Endothelial cell (in vitro differentiated cells): ENCODE measurements around the gene DNAJC5. TPM values are rescaled to one million over a fixed set of nuclear protein-coding genes. Genes with fewer than 3 reads are reported as not detected.
"Not testable (repeated sequence)": the region's sequence is repeated elsewhere in the genome, so short reads cannot be mapped to it uniquely, and the experiment has no call there.

ENCODE experiments used
- DNase-seq: peaks from one replicate; pipeline ENCODE4 v3.0.0; 2021; ENCODE audit warnings: low spot score
- H3K27ac Mint-ChIP-seq: one replicate; pipeline ENCODE4 v1.8.0; 2021; ENCODE audit warnings: mixed read lengths, inconsistent platforms; ENCODE audit not compliant: unreplicated experiment
- H3K27me3 Mint-ChIP-seq: one replicate; pipeline ENCODE4 v1.8.0; 2021; ENCODE audit warnings: mild to moderate bottlenecking, moderate library complexity, mixed read lengths, inconsistent platforms; ENCODE audit not compliant: unreplicated experiment
- H3K36me3 Mint-ChIP-seq: one replicate; pipeline ENCODE4 v1.8.0; 2021; ENCODE audit warnings: mild to moderate bottlenecking, low read depth, mixed read lengths, inconsistent platforms; ENCODE audit not compliant: unreplicated experiment
- H3K4me1 Mint-ChIP-seq: one replicate; pipeline ENCODE4 v1.8.0; 2021; ENCODE audit warnings: mild to moderate bottlenecking, mixed read lengths, inconsistent platforms; ENCODE audit not compliant: unreplicated experiment
- H3K4me3 Mint-ChIP-seq: one replicate; pipeline ENCODE4 v1.8.0; 2021; ENCODE audit warnings: mild to moderate bottlenecking, mixed read lengths, inconsistent platforms; ENCODE audit not compliant: unreplicated experiment
- H3K9me3 Mint-ChIP-seq: one replicate; pipeline ENCODE4 v1.8.0; 2021; ENCODE audit warnings: mixed read lengths, inconsistent platforms; ENCODE audit not compliant: unreplicated experiment
- total RNA-seq: library from RNA; stranded (reverse); fragmentation: NEBNext Ultra II Directional; extraction: Animal tissue kit (Norgen Biotek cat#: 25700); gene quantifications from one replicate; pipeline ENCODE4 v1.2.1, GENCODE V29; 2021; ENCODE audit not compliant: unreplicated experiment
- TF ChIP-seq, protein P1 (sequence below): fragments of 200-600 bp; sonication (generic); IDR thresholded peaks from one replicate; pipeline ENCODE4 v1.5.0; 2021; ENCODE audit warnings: antibody characterized with exemption; ENCODE audit not compliant: unreplicated experiment

Gene DNAJC5
- total RNA-seq, 1 donor from 2014 or later: 54.4 TPM

DNA sequence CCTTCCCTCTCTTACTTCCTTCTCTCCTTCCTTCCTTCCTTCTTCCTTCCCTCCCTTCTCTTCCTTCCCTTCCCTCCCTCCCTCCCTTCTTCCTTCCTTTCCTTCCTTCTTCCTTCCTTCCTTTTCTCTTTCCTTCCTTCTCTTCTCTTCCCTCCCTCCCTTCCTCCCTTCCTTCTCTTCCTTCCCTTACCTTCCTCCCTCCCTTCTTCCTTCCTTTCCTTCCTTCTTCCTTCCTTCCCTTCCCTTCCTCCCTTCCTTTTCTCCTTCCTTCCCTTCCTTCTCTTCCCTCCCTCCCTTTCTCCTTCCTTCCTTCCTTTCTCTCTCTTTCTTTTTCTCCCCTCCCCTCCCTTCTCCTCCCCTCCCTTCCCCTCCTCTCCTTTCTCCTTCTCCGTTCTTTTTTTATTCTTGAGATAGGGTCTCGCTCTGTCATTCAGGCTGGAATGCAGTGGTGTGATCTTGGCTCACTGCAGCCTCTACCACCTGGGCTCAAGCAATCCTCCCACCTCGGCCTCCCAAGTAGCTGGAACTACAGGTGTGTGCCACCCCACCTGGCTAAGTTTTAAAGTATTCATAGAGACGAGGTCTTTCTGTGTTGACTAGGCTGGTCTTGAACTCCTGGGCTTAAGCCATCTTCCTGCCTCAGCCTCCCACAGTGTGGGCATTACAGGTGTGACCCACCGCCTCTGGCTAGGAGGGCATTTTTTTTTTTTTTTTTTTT is 75.9 kb downstream of the DNAJC5 start:
- H3K36me3 Mint-ChIP-seq: peaks cover 15% of the 10 kb centered on the region
- no peak for DNase-seq
- no peaks in the 10 kb centered on the region for H3K9me3 Mint-ChIP-seq
- peaks cover 3% of the 10 kb centered on the region for H3K27me3 Mint-ChIP-seq
- H3K4me1 Mint-ChIP-seq: peaks cover 17% of the 10 kb centered on the region
- TF ChIP-seq, protein P1, sequence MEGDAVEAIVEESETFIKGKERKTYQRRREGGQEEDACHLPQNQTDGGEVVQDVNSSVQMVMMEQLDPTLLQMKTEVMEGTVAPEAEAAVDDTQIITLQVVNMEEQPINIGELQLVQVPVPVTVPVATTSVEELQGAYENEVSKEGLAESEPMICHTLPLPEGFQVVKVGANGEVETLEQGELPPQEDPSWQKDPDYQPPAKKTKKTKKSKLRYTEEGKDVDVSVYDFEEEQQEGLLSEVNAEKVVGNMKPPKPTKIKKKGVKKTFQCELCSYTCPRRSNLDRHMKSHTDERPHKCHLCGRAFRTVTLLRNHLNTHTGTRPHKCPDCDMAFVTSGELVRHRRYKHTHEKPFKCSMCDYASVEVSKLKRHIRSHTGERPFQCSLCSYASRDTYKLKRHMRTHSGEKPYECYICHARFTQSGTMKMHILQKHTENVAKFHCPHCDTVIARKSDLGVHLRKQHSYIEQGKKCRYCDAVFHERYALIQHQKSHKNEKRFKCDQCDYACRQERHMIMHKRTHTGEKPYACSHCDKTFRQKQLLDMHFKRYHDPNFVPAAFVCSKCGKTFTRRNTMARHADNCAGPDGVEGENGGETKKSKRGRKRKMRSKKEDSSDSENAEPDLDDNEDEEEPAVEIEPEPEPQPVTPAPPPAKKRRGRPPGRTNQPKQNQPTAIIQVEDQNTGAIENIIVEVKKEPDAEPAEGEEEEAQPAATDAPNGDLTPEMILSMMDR: no peak
- H3K4me3 Mint-ChIP-seq: peak overlapping the region; percentile 67
- no peak overlapping the region for H3K27ac Mint-ChIP-seq

DNA sequence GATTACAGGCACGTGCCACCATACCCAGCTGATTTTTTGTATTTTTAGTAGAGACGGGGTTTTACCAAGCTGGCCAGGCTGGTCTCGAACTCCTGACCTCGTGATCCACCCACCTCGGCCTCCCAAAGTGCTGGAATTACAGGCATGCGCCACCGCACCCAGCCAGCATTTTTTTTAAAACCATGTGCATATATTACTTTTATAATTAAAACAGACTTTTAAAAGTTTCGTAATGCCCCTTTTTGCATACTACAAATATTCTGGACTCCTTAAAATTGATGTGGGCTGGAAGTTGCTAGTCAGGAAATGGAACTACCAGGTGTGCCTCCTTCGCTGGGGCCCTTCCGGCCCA is 77.0 kb downstream of the DNAJC5 start:
- peaks cover 10% of the 10 kb centered on the region for H3K36me3 Mint-ChIP-seq
- H3K4me3 Mint-ChIP-seq: not testable (repeated sequence)

DNA sequence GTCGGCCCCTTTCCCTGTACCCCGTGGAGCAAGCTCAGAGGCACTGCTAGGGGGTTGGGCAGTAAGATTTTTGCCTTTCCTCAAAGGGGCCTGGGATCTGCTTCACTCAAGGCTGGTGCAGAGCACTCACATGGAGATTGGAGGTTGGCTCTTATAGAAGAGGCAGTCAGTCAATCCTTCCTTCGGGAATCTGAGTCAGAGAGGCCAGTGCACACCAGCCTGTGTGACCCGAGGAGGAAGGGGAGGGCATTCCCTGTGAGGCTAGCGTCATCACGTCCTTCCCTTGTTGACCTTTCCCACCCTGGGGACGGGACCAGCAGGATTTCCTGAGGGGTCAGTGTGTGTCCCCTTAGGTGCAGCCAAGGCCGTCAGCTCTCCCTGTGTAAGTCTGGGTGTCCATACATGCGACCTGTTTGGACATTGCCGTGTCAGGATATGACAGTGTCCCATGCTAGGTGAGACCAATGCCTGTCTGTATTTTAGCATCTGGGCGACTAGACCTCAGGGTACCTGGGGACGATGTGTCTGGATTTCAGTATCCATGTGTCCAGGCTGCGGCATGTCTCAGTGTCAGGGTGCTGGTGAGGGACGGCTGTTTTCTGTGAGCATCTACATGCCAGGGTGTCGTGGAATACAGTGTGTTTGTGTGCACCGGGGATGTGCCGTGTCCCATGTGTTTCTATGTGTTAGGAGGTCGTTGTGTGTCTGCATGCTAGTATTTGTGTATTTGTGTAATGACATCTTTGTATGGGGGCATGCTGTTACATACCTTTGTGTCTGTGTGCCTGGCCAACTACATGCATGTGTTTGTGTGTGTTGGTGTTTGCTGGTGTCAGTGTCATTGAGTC is 77.6 kb downstream of the DNAJC5 start:
- Mint-ChIP-seq H3K27ac (peak overlapping the region; percentile 38), H3K9me3 (no peaks in the 10 kb centered on the region), H3K4me3 (peak overlapping the region; percentile 57), H3K36me3 (peaks cover 10% of the 10 kb centered on the region), H3K27me3 (peaks cover 3% of the 10 kb centered on the region), H3K4me1 (peaks cover 17% of the 10 kb centered on the region)
- no peak for DNase-seq
- TF ChIP-seq, protein P1: no peak

More for the DNA sequence above, 77.0 kb downstream of the DNAJC5 start:
- H3K4me1 Mint-ChIP-seq: peaks cover 17% of the 10 kb centered on the region
- not testable (repeated sequence) for H3K27me3 Mint-ChIP-seq, H3K27ac Mint-ChIP-seq, H3K9me3 Mint-ChIP-seq, DNase-seq

DNA sequence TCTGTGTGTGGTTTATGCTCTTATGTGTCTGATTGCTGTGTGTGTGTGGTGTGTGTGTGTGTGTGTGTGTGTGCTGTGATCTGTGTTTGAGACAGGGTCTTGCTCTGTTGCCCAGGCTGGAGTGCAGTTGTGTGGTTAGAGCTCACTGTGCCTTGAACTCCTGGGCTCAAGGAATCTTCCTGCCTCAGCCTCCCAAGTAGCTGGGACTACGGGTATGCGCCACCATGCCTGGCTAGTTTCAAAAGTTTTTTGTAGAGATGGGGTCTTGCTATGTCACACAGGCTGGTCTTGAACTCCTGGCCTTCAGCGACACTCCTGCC is 78.2 kb downstream of the DNAJC5 start:
- peaks cover 19% of the 10 kb centered on the region for H3K4me1 Mint-ChIP-seq
- H3K36me3 Mint-ChIP-seq: peaks cover 10% of the 10 kb centered on the region
- TF ChIP-seq, protein P1: no peak
- DNase-seq: no peak
- peak overlapping the region; percentile 38 for H3K27ac Mint-ChIP-seq
- peaks cover 3% of the 10 kb centered on the region for H3K27me3 Mint-ChIP-seq
- peak overlapping the region; percentile 78 for H3K4me3 Mint-ChIP-seq
- no peaks in the 10 kb centered on the region for H3K9me3 Mint-ChIP-seq

DNA sequence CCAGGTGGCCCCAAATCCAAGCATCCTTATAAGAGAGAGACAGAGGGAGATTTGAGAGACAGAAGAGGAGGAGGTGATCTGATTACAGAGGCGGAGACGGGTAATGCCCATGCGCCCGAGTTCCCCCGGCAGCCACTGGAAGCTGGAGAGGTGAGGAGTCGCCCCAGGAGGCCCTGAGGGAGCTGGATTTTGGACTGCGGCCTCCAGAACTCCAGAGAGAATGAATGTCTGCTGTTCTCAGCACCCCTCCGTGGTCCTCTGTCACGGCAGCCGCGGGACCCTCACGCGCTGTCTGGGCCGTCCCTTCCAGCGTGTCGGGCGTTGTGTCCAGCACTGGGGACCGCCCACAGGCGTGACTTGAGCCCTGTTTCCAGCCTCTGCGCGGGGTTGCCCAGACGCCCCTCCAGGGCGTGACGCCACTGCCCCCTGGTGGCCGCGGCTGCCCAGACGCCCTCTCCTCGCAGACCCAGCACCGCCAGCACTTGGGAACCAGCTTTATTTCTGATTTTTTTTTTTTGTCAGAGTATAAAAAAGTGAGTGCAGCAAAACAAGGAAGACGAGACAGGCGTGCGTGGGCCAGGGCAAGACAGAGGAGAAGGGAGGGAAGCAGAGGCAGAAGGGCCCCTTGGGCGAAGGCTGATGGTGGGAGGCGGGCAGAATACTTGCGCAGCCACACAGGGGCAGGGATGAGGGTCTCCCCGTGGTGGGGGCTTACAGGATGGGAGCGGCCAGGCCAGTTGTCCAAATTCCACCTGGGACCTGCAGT is 78.9 kb downstream of the DNAJC5 start:
- Mint-ChIP-seq H3K36me3 (peaks cover 10% of the 10 kb centered on the region), H3K27me3 (peaks cover 3% of the 10 kb centered on the region), H3K4me1 (peaks cover 18% of the 10 kb centered on the region), H3K9me3 (no peaks in the 10 kb centered on the region), H3K27ac (peak overlapping the region; percentile 2), H3K4me3 (peak overlapping the region; percentile 78)
- TF ChIP-seq, protein P1: peak; percentile 95
- DNase-seq: peak; percentile 97
